Measurements from ENCODE around the gene PDE4A.
"Not testable (repeated sequence)": the region's sequence is repeated elsewhere in the genome, so short reads cannot be mapped to it uniquely, and the experiment has no call there.

The PDE4A gene

GRCh38 chr19:10398819-10399218 lies 21.5 kb upstream of the PDE4A start:
- ChIA-PET CTCF (interaction anchor here (0.6 to 0.9 kb wide), 2 partner anchors 8 to 91 kb away, joined by 5 to 6 read pairs; no protein-coding TSS in a partner anchor), POLR2A (no interaction called here)
- TF ChIP-seq FOXK2 (IDR thresholded peaks at IDR 0.05) (no peak), BHLHE40 (IDR thresholded peaks at IDR 0.05; ENCODE audit: borderline replicate concordance) (no peak), ELF4 (IDR thresholded peaks at IDR 0.05) (no peak), L3MBTL2 (conservative IDR thresholded peaks at IDR 0.05) (no peak), CTBP1 (IDR thresholded peaks at IDR 0.05; ENCODE audit: borderline replicate concordance) (no peak), FOXA1 (IDR thresholded peaks at IDR 0.05) (no peak), LEF1 (IDR thresholded peaks at IDR 0.05; ENCODE audit: borderline replicate concordance) (no peak), TARDBP (IDR thresholded peaks at IDR 0.05) (no peak), ARNT (IDR thresholded peaks at IDR 0.05) (no peak)
- DNase-seq (ENCODE audit: extremely low spot score): no peak

DNA sequence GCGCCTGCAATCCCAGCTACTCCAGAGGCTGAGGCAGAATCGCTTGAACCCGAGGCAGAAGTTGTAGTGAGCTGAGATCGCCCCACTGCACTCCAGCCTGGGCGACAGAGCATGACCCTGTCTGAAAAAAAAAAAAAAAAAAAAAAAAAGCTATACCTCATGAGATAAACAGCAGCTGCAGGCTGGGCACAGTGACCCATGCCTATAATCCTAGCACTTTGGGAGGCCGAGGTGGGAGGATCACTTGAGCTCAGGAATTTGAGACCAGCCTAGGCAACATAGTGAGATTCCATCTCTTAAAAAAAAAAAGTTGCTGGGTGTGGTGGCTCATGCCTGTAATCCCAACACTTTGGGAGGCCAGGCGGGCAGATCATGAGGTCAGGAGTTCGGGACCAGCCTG lies 21.0 kb upstream of the PDE4A start:
- POLR2A ChIA-PET; DNase-seq (ENCODE audit: extremely low spot score): not testable (repeated sequence)
- CTCF ChIA-PET: interaction anchor here (0.6 to 0.9 kb wide), 2 partner anchors 9 to 91 kb away, joined by 5 to 6 read pairs; no protein-coding TSS in a partner anchor

GRCh38 chr19:10399878-10400277 lies 20.5 kb upstream of the PDE4A start:
- TF ChIP-seq HDGF (IDR thresholded peaks at IDR 0.05; ENCODE audit: borderline replicate concordance): no peak
- no peak for TF ChIP-seq FOXA1 (IDR thresholded peaks at IDR 0.05)
- TF ChIP-seq ARNT (IDR thresholded peaks at IDR 0.05): no peak
- TF ChIP-seq TARDBP (IDR thresholded peaks at IDR 0.05): no peak
- no peak for TF ChIP-seq ZNF384 (IDR thresholded peaks at IDR 0.05)
- TF ChIP-seq L3MBTL2 (conservative IDR thresholded peaks at IDR 0.05): no peak
- no peak for TF ChIP-seq FOXM1 (IDR thresholded peaks at IDR 0.05; ENCODE audit: borderline replicate concordance)
- TF ChIP-seq LEF1 (IDR thresholded peaks at IDR 0.05; ENCODE audit: borderline replicate concordance): no peak
- no peak for TF ChIP-seq SUZ12 (IDR thresholded peaks at IDR 0.05)
- TF ChIP-seq NFRKB (IDR thresholded peaks at IDR 0.05): no peak
- no peak for TF ChIP-seq SP1 (IDR thresholded peaks at IDR 0.05)
- no peak for TF ChIP-seq CTBP1 (IDR thresholded peaks at IDR 0.05; ENCODE audit: borderline replicate concordance)
- TF ChIP-seq ELF4 (IDR thresholded peaks at IDR 0.05): no peak
- no peak for TF ChIP-seq FOXK2 (IDR thresholded peaks at IDR 0.05)
- TF ChIP-seq BHLHE40 (IDR thresholded peaks at IDR 0.05; ENCODE audit: borderline replicate concordance): no peak
- TF ChIP-seq, protein P1, sequence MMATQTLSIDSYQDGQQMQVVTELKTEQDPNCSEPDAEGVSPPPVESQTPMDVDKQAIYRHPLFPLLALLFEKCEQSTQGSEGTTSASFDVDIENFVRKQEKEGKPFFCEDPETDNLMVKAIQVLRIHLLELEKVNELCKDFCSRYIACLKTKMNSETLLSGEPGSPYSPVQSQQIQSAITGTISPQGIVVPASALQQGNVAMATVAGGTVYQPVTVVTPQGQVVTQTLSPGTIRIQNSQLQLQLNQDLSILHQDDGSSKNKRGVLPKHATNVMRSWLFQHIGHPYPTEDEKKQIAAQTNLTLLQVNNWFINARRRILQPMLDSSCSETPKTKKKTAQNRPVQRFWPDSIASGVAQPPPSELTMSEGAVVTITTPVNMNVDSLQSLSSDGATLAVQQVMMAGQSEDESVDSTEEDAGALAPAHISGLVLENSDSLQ (IDR thresholded peaks at IDR 0.05): no peak
- POLR2A ChIA-PET: no interaction called here
- CTCF ChIA-PET: interaction anchor here (0.9 to 1.0 kb wide), 2 partner anchors 9 kb away, joined by 3 to 5 read pairs; no protein-coding TSS in a partner anchor
- no peak for DNase-seq (ENCODE audit: extremely low spot score)

GRCh38 chr19:10402441-10403038 lies 17.8 kb upstream of the PDE4A start:
- POLR2A ChIA-PET: interaction anchor here (0.5 to 2.8 kb wide), 3 partner anchors 15 to 143 kb away, joined by 3 to 17 read pairs (median 4); no protein-coding TSS in a partner anchor
- TF ChIP-seq NFRKB (IDR thresholded peaks at IDR 0.05) (no peak), ZNF384 (IDR thresholded peaks at IDR 0.05) (no peak), ARNT (IDR thresholded peaks at IDR 0.05) (no peak), ELF4 (IDR thresholded peaks at IDR 0.05) (no peak), BHLHE40 (IDR thresholded peaks at IDR 0.05; ENCODE audit: borderline replicate concordance) (no peak), TARDBP (IDR thresholded peaks at IDR 0.05) (no peak), LEF1 (IDR thresholded peaks at IDR 0.05; ENCODE audit: borderline replicate concordance) (no peak), SP1 (IDR thresholded peaks at IDR 0.05) (no peak), FOXK2 (IDR thresholded peaks at IDR 0.05) (no peak), FOXM1 (IDR thresholded peaks at IDR 0.05; ENCODE audit: borderline replicate concordance) (no peak), L3MBTL2 (conservative IDR thresholded peaks at IDR 0.05) (no peak)
- TF ChIP-seq, protein P1 (IDR thresholded peaks at IDR 0.05): no peak
- DNase-seq (ENCODE audit: extremely low spot score): no peak
- CTCF ChIA-PET: interaction anchor here (0.6 kb wide), 1 partner anchor 70 kb away, joined by 7 read pairs; no protein-coding TSS in a partner anchor

GRCh38 chr19:10403137-10404021 lies 17.0 kb upstream of the PDE4A start, which contains the start of gene CDC37:
Gene CDC37 (minus strand): TSS chr19:10403542. CDS start chr19:10403479, 63 bp downstream.
- ChIA-PET CTCF (interaction anchor here (0.6 to 5.9 kb wide), 9 partner anchors 9 to 296 kb away, joined by 3 to 71 read pairs (median 4); partner anchors contain the start of gene TYK2), POLR2A (interaction anchor here (0.5 to 2.8 kb wide), 6 partner anchors 14 to 144 kb away, joined by 3 to 17 read pairs (median 4); partner anchors contain the start of gene TYK2)
- DNase-seq (ENCODE audit: extremely low spot score): peak; percentile 99
- TF ChIP-seq ELF4 (IDR thresholded peaks at IDR 0.05) (peak; percentile 52), L3MBTL2 (conservative IDR thresholded peaks at IDR 0.05) (peak; percentile 26; the same call in 1 of the 2 replicates), LEF1 (IDR thresholded peaks at IDR 0.05; ENCODE audit: borderline replicate concordance) (no peak), CTBP1 (IDR thresholded peaks at IDR 0.05; ENCODE audit: borderline replicate concordance) (no peak), FOXM1 (IDR thresholded peaks at IDR 0.05; ENCODE audit: borderline replicate concordance) (no peak), BHLHE40 (IDR thresholded peaks at IDR 0.05; ENCODE audit: borderline replicate concordance) (no peak), NFRKB (IDR thresholded peaks at IDR 0.05) (no peak)

All from HEK293T (cell line).